OCI-LY3 (cell line): Measurements from ENCODE around the gene TMEM238.

Source experiments
- H2AFZ ChIP-seq: fragments of 200-600, 300-600 bp; shearing (Covaris generic); 2 replicates; pipeline ENCODE4 v1.6.0; 2014; ENCODE audit warnings: antibody characterized with exemption, low read depth, low read length
- H3K27ac ChIP-seq: fragments of 200-600, 300-600 bp; sonication (generic); 2 replicates; pipeline ENCODE4 v1.5.1; 2014; ENCODE audit warnings: mild to moderate bottlenecking, low read length, moderate library complexity, mixed read lengths
- H3K27me3 ChIP-seq: fragments of 200-600, 300-600 bp; sonication (generic); 2 replicates; pipeline ENCODE4 v1.6.1; 2014; ENCODE audit warnings: low read depth, low read length, mixed read lengths
- H3K36me3 ChIP-seq: fragments of 200-600, 300-600 bp; sonication (generic); replicated peaks from 2 replicates; pipeline ENCODE3; 2014; ENCODE audit warnings: low read depth, low read length, mixed read lengths
- H3K4me1 ChIP-seq: fragments of 300-600, 200-600 bp; sonication (generic); 2 replicates; pipeline ENCODE4 v1.6.1; 2014; ENCODE audit warnings: low read length, mixed read lengths
- H3K4me2 ChIP-seq: fragments of 200-600, 300-600 bp; sonication (generic); 2 replicates; pipeline ENCODE4 v1.6.1; 2014; ENCODE audit warnings: low read length, mixed read lengths
- H3K4me3 ChIP-seq: fragments of 300-600, 200-600 bp; sonication (generic); 2 replicates; pipeline ENCODE4 v1.5.1; 2014; ENCODE audit warnings: antibody characterized with exemption, mild to moderate bottlenecking, low read length, moderate library complexity
- H3K79me2 ChIP-seq: fragments of 300-600, 200-600 bp; shearing (Covaris generic); 2 replicates; pipeline ENCODE4 v1.6.1; 2014; ENCODE audit warnings: mild to moderate bottlenecking, low read length, mixed read lengths
- H3K9ac ChIP-seq: fragments of 300-600, 200-600 bp; shearing (Covaris generic); 2 replicates; pipeline ENCODE4 v1.6.0; 2014; ENCODE audit warnings: mild to moderate bottlenecking, low read length, moderate library complexity
- H3K9me3 ChIP-seq: fragments of 200-600, 300-600 bp; shearing (Covaris generic); 2 replicates; pipeline ENCODE4 v1.6.1; 2014; ENCODE audit warnings: low read length, mixed read lengths; ENCODE audit not compliant: insufficient read depth
- H4K20me1 ChIP-seq: fragments of 200-600, 300-600 bp; sonication (generic); 2 replicates; pipeline ENCODE4 v1.6.1; 2016; ENCODE audit warnings: low read length, mixed read lengths; ENCODE audit not compliant: insufficient read depth
- EZH2phosphoT487 ChIP-seq: fragments of 200-600 bp; shearing (Covaris generic); IDR thresholded peaks from 2 replicates; pipeline ENCODE4 v1.6.1; 2018; ENCODE audit warnings: antibody characterized with exemption, mixed run types, low read depth
- TF ChIP-seq, protein P1 (sequence below): fragments of 200-600, 300-600 bp; sonication (generic); IDR thresholded peaks from 2 replicates; pipeline ENCODE4 v1.5.1; 2014; ENCODE audit warnings: antibody characterized with exemption, low read length, low read depth

The TMEM238 gene, protein sequence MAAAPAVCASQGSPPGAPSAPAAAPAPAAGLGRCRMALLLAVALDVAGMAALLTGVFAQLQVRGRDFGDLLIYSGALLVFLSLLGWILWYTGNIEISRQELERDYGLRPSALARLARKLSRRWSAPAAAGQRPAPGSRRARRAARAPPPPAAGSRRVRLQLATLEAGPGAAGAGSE

DNA sequence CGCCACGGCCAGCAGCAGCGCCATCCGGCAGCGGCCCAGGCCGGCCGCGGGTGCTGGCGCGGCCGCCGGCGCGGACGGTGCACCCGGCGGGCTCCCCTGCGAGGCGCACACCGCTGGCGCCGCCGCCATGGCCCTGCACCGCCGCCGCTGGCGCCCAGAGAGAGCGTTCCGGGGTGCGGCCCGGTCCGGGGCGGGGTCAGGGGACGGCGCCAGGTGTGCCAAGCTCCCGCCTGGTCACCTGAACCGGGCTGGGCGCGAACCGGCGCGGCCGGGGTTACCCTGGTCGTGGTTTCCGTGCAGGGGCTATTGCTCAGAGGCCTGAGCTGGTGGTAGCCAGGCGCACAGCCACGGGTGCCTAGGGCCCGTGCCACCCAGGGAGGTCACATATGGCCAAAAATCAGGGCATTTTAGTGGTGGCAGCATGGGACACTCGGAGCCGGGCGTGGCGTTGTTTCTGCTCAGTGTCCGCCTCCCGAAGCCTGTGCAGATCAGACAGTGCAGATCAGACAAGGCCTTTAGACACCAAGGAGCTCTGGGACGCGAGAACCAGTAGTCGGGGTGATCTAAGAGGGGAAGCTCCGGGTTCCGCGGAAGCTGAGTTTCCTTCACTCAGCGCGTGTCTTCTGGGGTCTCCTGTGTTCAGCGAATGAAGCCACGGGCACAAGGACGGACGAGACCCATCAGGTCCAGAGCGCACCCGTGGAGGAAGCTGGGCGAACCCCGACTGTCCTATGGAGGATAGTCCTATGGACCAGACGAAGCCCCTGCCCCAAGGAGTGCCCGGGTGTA is at the start of gene TMEM238:
TMEM238 (minus strand) TSS at position 162 of the 789 bp plus-strand sequence; CDS start at position 129, 33 bp downstream.
- H2AFZ ChIP-seq = peak within 1 kb of the TSS; percentile 85
- H3K27me3 ChIP-seq = no peaks in the 10 kb centered on the region

DNA sequence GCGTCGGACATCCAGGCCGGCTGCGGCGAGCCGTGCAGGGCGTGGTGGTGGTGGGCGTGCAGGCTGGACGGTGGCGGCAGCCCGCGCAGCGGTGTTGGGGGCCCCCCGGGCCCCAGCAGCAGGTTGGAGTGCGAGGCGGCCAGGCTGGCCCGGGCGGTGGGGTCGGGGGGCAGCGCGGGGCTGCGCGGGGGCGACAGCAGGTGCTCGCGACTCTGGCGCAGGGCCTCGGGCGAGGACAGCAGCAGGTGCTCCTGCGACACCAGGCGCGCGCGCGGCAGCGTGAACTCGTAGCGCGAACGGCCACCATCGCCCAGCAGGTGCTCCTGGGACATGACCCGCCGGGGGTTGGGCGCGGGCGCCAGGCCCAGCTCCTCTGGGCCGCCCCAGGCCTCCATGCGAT is 49.2 kb upstream of the TMEM238 start:
- Histone ChIP-seq H4K20me1 (no peaks in the 10 kb centered on the region), H3K4me2 (no peak overlapping the region), H3K36me3 (no peaks in the 10 kb centered on the region), H3K9ac (no peak overlapping the region), H3K9me3 (no peaks in the 10 kb centered on the region), H3K27ac (no peak overlapping the region), H3K4me3 (no peak overlapping the region), H3K79me2 (no peaks in the 10 kb centered on the region), H2AFZ (no peak overlapping the region), H3K27me3 (peaks cover 3% of the 10 kb centered on the region), H3K4me1 (no peaks in the 10 kb centered on the region)
- TF ChIP-seq, protein P1, sequence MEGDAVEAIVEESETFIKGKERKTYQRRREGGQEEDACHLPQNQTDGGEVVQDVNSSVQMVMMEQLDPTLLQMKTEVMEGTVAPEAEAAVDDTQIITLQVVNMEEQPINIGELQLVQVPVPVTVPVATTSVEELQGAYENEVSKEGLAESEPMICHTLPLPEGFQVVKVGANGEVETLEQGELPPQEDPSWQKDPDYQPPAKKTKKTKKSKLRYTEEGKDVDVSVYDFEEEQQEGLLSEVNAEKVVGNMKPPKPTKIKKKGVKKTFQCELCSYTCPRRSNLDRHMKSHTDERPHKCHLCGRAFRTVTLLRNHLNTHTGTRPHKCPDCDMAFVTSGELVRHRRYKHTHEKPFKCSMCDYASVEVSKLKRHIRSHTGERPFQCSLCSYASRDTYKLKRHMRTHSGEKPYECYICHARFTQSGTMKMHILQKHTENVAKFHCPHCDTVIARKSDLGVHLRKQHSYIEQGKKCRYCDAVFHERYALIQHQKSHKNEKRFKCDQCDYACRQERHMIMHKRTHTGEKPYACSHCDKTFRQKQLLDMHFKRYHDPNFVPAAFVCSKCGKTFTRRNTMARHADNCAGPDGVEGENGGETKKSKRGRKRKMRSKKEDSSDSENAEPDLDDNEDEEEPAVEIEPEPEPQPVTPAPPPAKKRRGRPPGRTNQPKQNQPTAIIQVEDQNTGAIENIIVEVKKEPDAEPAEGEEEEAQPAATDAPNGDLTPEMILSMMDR = no peak
- TF ChIP-seq EZH2phosphoT487 = no peak

More for the DNA sequence above, at the start of gene TMEM238:
- Histone ChIP-seq H3K36me3 (peaks cover 46% of the 10 kb centered on the region), H3K4me3 (peak within 1 kb of the TSS; percentile 82), H3K79me2 (peaks cover 66% of the 10 kb centered on the region), H3K9ac (peak within 1 kb of the TSS; percentile 93), H3K4me2 (peak within 1 kb of the TSS; percentile 99), H3K9me3 (no peaks in the 10 kb centered on the region), H3K4me1 (peaks cover 31% of the 10 kb centered on the region), H3K27ac (peak within 1 kb of the TSS; percentile 89), H4K20me1 (peaks cover 33% of the 10 kb centered on the region)
- TF ChIP-seq, protein P1 = no peak
- no peak for TF ChIP-seq EZH2phosphoT487

DNA sequence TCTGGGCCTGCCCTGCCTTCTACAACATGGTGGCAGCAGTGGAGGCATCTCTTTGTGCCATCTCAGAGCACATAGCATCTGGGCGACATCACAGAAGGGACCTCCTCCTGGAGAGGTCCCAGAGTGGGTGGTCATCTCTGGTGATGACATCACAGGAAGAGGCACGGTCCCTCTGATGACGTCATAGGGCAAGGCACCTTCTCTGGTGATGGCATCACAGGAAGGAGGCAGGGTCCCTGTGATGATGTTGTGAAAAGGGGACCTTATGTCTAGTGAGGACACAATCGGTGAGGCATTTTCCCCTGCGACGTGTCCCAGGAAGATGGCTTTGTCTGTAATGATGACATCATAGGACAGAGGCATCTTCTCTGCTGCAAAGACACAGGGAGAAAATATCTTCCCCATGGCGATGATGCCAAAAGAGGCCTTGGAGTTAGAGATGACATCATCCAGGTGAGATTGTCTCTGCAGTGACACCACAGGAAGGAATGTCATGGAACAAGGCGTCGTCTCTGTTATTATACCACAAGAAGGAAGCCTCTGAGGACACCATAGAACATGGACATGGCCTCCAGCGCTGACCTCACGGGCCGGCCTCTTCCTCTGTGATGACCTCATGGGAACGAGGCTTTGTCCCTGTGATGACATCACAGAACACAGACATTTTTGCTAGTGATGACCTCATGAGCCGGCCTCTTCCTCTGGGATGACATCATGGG is 48.3 kb upstream of the TMEM238 start:
- no peaks in the 10 kb centered on the region for H3K4me1 ChIP-seq
- no peak overlapping the region for H3K27ac ChIP-seq
- H3K9me3 ChIP-seq = no peaks in the 10 kb centered on the region
- H4K20me1 ChIP-seq = no peaks in the 10 kb centered on the region
- no peak overlapping the region for H2AFZ ChIP-seq
- H3K79me2 ChIP-seq = no peaks in the 10 kb centered on the region
- H3K27me3 ChIP-seq = peaks cover 3% of the 10 kb centered on the region
- no peak overlapping the region for H3K4me3 ChIP-seq
- no peaks in the 10 kb centered on the region for H3K36me3 ChIP-seq
- H3K4me2 ChIP-seq = no peak overlapping the region
- H3K9ac ChIP-seq = no peak overlapping the region
- TF ChIP-seq, protein P1 = no peak
- no peak for TF ChIP-seq EZH2phosphoT487

DNA sequence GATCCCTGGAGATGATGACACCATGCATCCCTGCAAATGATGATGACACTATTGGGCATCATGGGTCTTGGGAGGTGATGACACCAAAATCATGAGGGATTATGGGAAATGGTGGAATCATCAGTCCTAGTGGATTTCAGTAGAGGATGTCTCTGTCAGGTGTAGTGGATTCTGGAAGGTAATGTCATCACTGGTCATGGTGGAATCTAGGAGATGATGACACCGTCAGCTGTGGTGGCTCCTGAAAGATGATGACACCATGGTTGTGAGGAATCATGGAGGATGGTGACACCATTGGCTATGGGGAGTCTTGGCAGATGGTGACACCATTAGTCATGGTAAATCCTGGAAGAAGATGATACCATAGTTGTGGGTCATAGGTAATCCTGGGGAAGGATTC is 47.1 kb upstream of the TMEM238 start:
- Histone ChIP-seq H3K79me2 (no peaks in the 10 kb centered on the region), H3K9me3 (no peaks in the 10 kb centered on the region), H3K27ac (no peak overlapping the region), H3K4me2 (no peak overlapping the region), H4K20me1 (no peaks in the 10 kb centered on the region), H3K9ac (no peak overlapping the region), H3K4me3 (no peak overlapping the region), H2AFZ (no peak overlapping the region), H3K36me3 (no peaks in the 10 kb centered on the region), H3K27me3 (no peaks in the 10 kb centered on the region; the same call in 1 of the 2 replicates), H3K4me1 (no peaks in the 10 kb centered on the region)
- TF ChIP-seq EZH2phosphoT487 = no peak
- TF ChIP-seq, protein P1 = no peak
